ENCODE data around the gene DNM3.

The DNM3 gene

GRCh38 chr1:171871848-171872247 lies 30.6 kb downstream of the DNM3 start:
- Histone ChIP-seq H3K4me3 (ENCODE audit: low read length) (no peak overlapping the region), H3K9me2 (replicated peaks; ENCODE audit: control insufficient read depth, low read length) (no peaks in the 10 kb centered on the region), H4K20me1 (ENCODE audit: control insufficient read depth, insufficient read depth, low read depth, low read length) (no peaks in the 10 kb centered on the region), H3K36me3 (ENCODE audit: control insufficient read depth, low read length) (no peaks in the 10 kb centered on the region), H3K4me1 (ENCODE audit: control insufficient read depth, low read length) (no peaks in the 10 kb centered on the region), H3K27me3 (ENCODE audit: control insufficient read depth, low read length) (no peaks in the 10 kb centered on the region; the same call in 1 of the 2 replicates), H3K4me2 (ENCODE audit: low read length) (no peak overlapping the region), H3K79me2 (ENCODE audit: control insufficient read depth, low read length) (no peaks in the 10 kb centered on the region), H3K9me3 (ENCODE audit: control insufficient read depth, insufficient read depth, low read length) (no peaks in the 10 kb centered on the region), H3F3A (ENCODE audit: control insufficient read depth, insufficient read depth) (no peaks in the 10 kb centered on the region), H3K27ac (ENCODE audit: low read depth, low read length) (no peak overlapping the region)
- TF ChIP-seq CTCF (IDR thresholded peaks at IDR 0.05; ENCODE audit: low read depth, low read length, poor library complexity, severe bottlenecking) (no peak), EZH2phosphoT487 (IDR thresholded peaks at IDR 0.05; ENCODE audit: borderline replicate concordance, low read length) (no peak)

- Histone ChIP-seq H3K27me3 (ENCODE audit: control insufficient read depth, low read length) (no peaks in the 10 kb centered on the region; the same call in 1 of the 2 replicates), H3K4me3 (ENCODE audit: low read length) (no peak overlapping the region), H3F3A (ENCODE audit: control insufficient read depth, insufficient read depth) (no peaks in the 10 kb centered on the region), H3K9me2 (replicated peaks; ENCODE audit: control insufficient read depth, low read length) (no peaks in the 10 kb centered on the region), H3K36me3 (ENCODE audit: control insufficient read depth, low read length) (no peaks in the 10 kb centered on the region), H3K27ac (ENCODE audit: low read depth, low read length) (no peak overlapping the region), H3K9me3 (ENCODE audit: control insufficient read depth, insufficient read depth, low read length) (no peaks in the 10 kb centered on the region), H3K4me1 (ENCODE audit: control insufficient read depth, low read length) (no peaks in the 10 kb centered on the region), H3K79me2 (ENCODE audit: control insufficient read depth, low read length) (no peaks in the 10 kb centered on the region), H3K4me2 (ENCODE audit: low read length) (no peak overlapping the region), H4K20me1 (ENCODE audit: control insufficient read depth, insufficient read depth, low read depth, low read length) (no peaks in the 10 kb centered on the region)
- TF ChIP-seq EZH2phosphoT487 (IDR thresholded peaks at IDR 0.05; ENCODE audit: borderline replicate concordance, low read length) (no peak), CTCF (IDR thresholded peaks at IDR 0.05; ENCODE audit: low read depth, low read length, poor library complexity, severe bottlenecking) (no peak)
These were observed 31.1 kb downstream of the DNM3 start for GRCh38 chr1:171872430-171872829.

GRCh38 chr1:171873664-171874063 lies 32.4 kb downstream of the DNM3 start:
- Histone ChIP-seq H3K27ac (ENCODE audit: low read depth, low read length) (no peak overlapping the region), H3K4me1 (ENCODE audit: control insufficient read depth, low read length) (no peaks in the 10 kb centered on the region), H3K4me2 (ENCODE audit: low read length) (no peak overlapping the region), H3K79me2 (ENCODE audit: control insufficient read depth, low read length) (no peaks in the 10 kb centered on the region), H3K4me3 (ENCODE audit: low read length) (no peak overlapping the region), H3F3A (ENCODE audit: control insufficient read depth, insufficient read depth) (no peaks in the 10 kb centered on the region), H3K36me3 (ENCODE audit: control insufficient read depth, low read length) (no peaks in the 10 kb centered on the region), H3K9me3 (ENCODE audit: control insufficient read depth, insufficient read depth, low read length) (no peaks in the 10 kb centered on the region), H3K27me3 (ENCODE audit: control insufficient read depth, low read length) (peaks cover 3% of the 10 kb centered on the region; the same call in 1 of the 2 replicates), H4K20me1 (ENCODE audit: control insufficient read depth, insufficient read depth, low read depth, low read length) (no peaks in the 10 kb centered on the region), H3K9me2 (replicated peaks; ENCODE audit: control insufficient read depth, low read length) (no peaks in the 10 kb centered on the region)
- TF ChIP-seq CTCF (IDR thresholded peaks at IDR 0.05; ENCODE audit: low read depth, low read length, poor library complexity, severe bottlenecking) (no peak), EZH2phosphoT487 (IDR thresholded peaks at IDR 0.05; ENCODE audit: borderline replicate concordance, low read length) (no peak)

Data from DOHH2 (cell line).